Neural cell (in vitro differentiated cells): Measurements from ENCODE around the gene ST6GALNAC3. TPM values are rescaled to one million over a fixed set of nuclear protein-coding genes. Genes with fewer than 3 reads are reported as not detected.

Experiments
- H2AFZ ChIP-seq: fragments of 200-600, 300-800 bp; sonication (generic), shearing (Covaris generic); 2 replicates; pipeline ENCODE4 v1.6.0; 2014; ENCODE audit warnings: low read depth, mild to moderate bottlenecking, antibody characterized with exemption, low read length, moderate library complexity
- H3F3A ChIP-seq: fragments of 200-600 bp; shearing (Covaris generic); 2 replicates; pipeline ENCODE4 v1.6.1; 2016; ENCODE audit warnings: mild to moderate bottlenecking, moderate library complexity, mixed read lengths, antibody characterized with exemption, low read length; ENCODE audit not compliant: insufficient read depth, poor library complexity, severe bottlenecking
- H3K27ac ChIP-seq: fragments of 200-600, 300-800 bp; sonication (generic), shearing (Covaris generic); 2 replicates; pipeline ENCODE4 v1.5.1; 2014; ENCODE audit warnings: mild to moderate bottlenecking, low read length, moderate library complexity
- H3K27me3 ChIP-seq: fragments of 300-800, 200-600 bp; sonication (generic), shearing (Covaris generic); 2 replicates; pipeline ENCODE4 v1.6.0; 2014; ENCODE audit warnings: mild to moderate bottlenecking, low read depth, low read length, moderate library complexity; ENCODE audit not compliant: insufficient read depth
- H3K36me3 ChIP-seq: fragments of 300-800, 200-600 bp; sonication (generic), shearing (Covaris generic); 2 replicates; pipeline ENCODE4 v1.5.1; 2014; ENCODE audit warnings: mild to moderate bottlenecking, antibody characterized with exemption, low read length, moderate library complexity; ENCODE audit not compliant: insufficient read depth
- H3K4me2 ChIP-seq: fragments of 300-800, 200-600 bp; sonication (generic), shearing (Covaris generic); 2 replicates; pipeline ENCODE4 v1.6.0; 2014; ENCODE audit warnings: mild to moderate bottlenecking, low read length
- H3K4me3 ChIP-seq: fragments of 300-800, 200-600 bp; sonication (generic), shearing (Covaris generic); 2 replicates; pipeline ENCODE4 v1.5.1; 2014; ENCODE audit warnings: mild to moderate bottlenecking, low read length, moderate library complexity
- H3K79me2 ChIP-seq: fragments of 200-600 bp; shearing (Covaris generic); replicated peaks from 2 replicates; pipeline ENCODE4 v1.6.0; 2014; ENCODE audit warnings: mild to moderate bottlenecking, low read length, moderate library complexity; ENCODE audit not compliant: insufficient read depth
- H3K9ac ChIP-seq: fragments of 300-800, 200-600 bp; sonication (generic), shearing (Covaris generic); 2 replicates; pipeline ENCODE4 v1.6.1; 2016; ENCODE audit warnings: mild to moderate bottlenecking, low read length, mixed read lengths
- H3K9me2 ChIP-seq: fragments of 200-600 bp; shearing (Covaris generic); 2 replicates; pipeline ENCODE4 v1.6.1; 2016; ENCODE audit warnings: mild to moderate bottlenecking, low read length, mixed read lengths; ENCODE audit not compliant: insufficient read depth
- H3K9me3 ChIP-seq: fragments of 200-600, 300-800 bp; sonication (generic), shearing (Covaris generic); 2 replicates; pipeline ENCODE4 v1.6.1; 2016; ENCODE audit warnings: mild to moderate bottlenecking, mixed run types, low read length, moderate library complexity, mixed read lengths
- H4K20me1 ChIP-seq: fragments of 200-600 bp; shearing (Covaris generic); 2 replicates; pipeline ENCODE4 v1.6.1; 2016; ENCODE audit warnings: mild to moderate bottlenecking, mixed run types; ENCODE audit not compliant: insufficient read depth
- CTCF ChIP-seq: fragments of 450-650 bp; IDR thresholded peaks from 2 replicates; pipeline ENCODE4 v1.5.1; 2014; ENCODE audit warnings: antibody characterized with exemption, mild to moderate bottlenecking, moderate library complexity; ENCODE audit not compliant: poor library complexity, severe bottlenecking
- EP300 ChIP-seq: fragments of 450-650 bp; conservative IDR thresholded peaks from 2 replicates; pipeline ENCODE4 v1.6.1; 2014; ENCODE audit warnings: antibody characterized with exemption, mild to moderate bottlenecking, moderate library complexity; ENCODE audit not compliant: poor library complexity, severe bottlenecking
- MXI1 ChIP-seq: fragments of 450-650 bp; conservative IDR thresholded peaks from 2 replicates; pipeline ENCODE4 v1.6.1; 2014; ENCODE audit warnings: antibody characterized with exemption, mild to moderate bottlenecking; ENCODE audit not compliant: poor library complexity, severe bottlenecking
- POLR2AphosphoS5 ChIP-seq: IDR thresholded peaks from 2 replicates; pipeline ENCODE4 v1.6.1; 2012
- polyA plus RNA-seq: library from polyadenylated mRNA; depleted of rRNA; stranded (reverse); fragments of >200 nt; gene quantifications from 2 replicates; pipeline ENCODE4 v1.2.3, GENCODE V29; 2014
- TF ChIP-seq, protein P1 (sequence below): IDR thresholded peaks from 2 replicates; pipeline ENCODE4 v1.6.1; 2012; ENCODE audit warnings: borderline replicate concordance

The ST6GALNAC3 gene
- polyA plus RNA-seq, 1 donor from 2014 or later, result 3.6 TPM

DNA sequence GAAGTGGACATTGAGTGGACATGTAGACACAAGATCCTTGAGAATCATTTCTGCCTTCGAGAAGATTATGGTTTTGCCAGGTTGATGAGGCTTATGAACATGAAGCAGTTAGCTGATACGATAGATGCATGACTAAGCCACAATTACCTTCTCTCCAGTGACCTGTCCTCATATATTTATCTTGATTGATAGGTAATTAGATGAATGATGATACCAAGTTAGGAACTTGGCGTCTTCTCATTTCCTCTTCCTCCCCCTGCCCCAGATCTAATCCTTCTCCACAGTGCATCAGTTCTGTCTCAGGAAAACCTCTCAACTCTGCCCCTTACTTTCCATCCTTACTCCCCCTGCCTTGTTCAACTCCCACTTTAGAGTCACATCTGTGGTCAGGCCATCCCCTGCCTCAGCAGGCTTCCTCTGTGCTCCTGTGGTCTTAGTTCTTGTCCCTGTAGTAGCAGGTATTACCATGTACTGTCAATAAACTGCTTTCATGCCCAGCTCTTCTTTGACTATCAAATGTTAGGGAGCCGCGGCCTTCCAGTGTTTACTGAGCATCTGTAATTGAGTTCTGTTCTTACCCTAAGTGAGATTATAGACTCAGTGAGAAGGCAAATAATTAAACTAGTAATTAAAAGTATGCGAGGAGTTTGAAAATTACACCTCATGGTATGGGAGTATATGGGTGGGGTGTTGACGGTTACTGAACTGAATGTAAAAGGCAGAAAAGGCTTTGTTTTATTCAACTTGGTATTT is 5.1 kb downstream of the ST6GALNAC3 start:
- Histone ChIP-seq H3K9me3 (no peaks in the 10 kb centered on the region), H2AFZ (no peak overlapping the region), H3K27ac (no peak overlapping the region), H3K9ac (no peak overlapping the region), H3K79me2 (peaks cover 4% of the 10 kb centered on the region), H3F3A (no peaks in the 10 kb centered on the region), H3K4me2 (no peak overlapping the region), H3K27me3 (no peaks in the 10 kb centered on the region), H3K36me3 (no peaks in the 10 kb centered on the region), H3K4me3 (no peak overlapping the region), H4K20me1 (no peaks in the 10 kb centered on the region), H3K9me2 (no peaks in the 10 kb centered on the region)
- TF ChIP-seq EP300 (no peak), CTCF (no peak), MXI1 (no peak), POLR2AphosphoS5 (no peak)
- TF ChIP-seq, protein P1, sequence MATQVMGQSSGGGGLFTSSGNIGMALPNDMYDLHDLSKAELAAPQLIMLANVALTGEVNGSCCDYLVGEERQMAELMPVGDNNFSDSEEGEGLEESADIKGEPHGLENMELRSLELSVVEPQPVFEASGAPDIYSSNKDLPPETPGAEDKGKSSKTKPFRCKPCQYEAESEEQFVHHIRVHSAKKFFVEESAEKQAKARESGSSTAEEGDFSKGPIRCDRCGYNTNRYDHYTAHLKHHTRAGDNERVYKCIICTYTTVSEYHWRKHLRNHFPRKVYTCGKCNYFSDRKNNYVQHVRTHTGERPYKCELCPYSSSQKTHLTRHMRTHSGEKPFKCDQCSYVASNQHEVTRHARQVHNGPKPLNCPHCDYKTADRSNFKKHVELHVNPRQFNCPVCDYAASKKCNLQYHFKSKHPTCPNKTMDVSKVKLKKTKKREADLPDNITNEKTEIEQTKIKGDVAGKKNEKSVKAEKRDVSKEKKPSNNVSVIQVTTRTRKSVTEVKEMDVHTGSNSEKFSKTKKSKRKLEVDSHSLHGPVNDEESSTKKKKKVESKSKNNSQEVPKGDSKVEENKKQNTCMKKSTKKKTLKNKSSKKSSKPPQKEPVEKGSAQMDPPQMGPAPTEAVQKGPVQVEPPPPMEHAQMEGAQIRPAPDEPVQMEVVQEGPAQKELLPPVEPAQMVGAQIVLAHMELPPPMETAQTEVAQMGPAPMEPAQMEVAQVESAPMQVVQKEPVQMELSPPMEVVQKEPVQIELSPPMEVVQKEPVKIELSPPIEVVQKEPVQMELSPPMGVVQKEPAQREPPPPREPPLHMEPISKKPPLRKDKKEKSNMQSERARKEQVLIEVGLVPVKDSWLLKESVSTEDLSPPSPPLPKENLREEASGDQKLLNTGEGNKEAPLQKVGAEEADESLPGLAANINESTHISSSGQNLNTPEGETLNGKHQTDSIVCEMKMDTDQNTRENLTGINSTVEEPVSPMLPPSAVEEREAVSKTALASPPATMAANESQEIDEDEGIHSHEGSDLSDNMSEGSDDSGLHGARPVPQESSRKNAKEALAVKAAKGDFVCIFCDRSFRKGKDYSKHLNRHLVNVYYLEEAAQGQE, result no peak

GRCh38 chr1:76080552-76081079 is 6.1 kb downstream of the ST6GALNAC3 start:
- TF ChIP-seq, protein P1, result no peak
- TF ChIP-seq POLR2AphosphoS5, result no peak
- no peaks in the 10 kb centered on the region for H3K36me3 ChIP-seq
- no peaks in the 10 kb centered on the region for H3K27me3 ChIP-seq
- H3K79me2 ChIP-seq, result peaks cover 4% of the 10 kb centered on the region
- no peak overlapping the region for H3K4me3 ChIP-seq
- H2AFZ ChIP-seq, result no peak overlapping the region
- no peaks in the 10 kb centered on the region for H3K9me2 ChIP-seq
- no peak overlapping the region for H3K27ac ChIP-seq
- H4K20me1 ChIP-seq, result no peaks in the 10 kb centered on the region
- H3K4me2 ChIP-seq, result no peak overlapping the region
- no peaks in the 10 kb centered on the region for H3K9me3 ChIP-seq
- no peak overlapping the region for H3K9ac ChIP-seq
- H3F3A ChIP-seq, result no peaks in the 10 kb centered on the region
